Activated CD8-positive, alpha-beta memory T cell treated with anti-CD3 and anti-CD28 coated beads, Interleukin-2, amount 50 U/mL, for 1 hour (primary cell): ENCODE data around the gene USP17L22.
"Not testable (repeated sequence)": the region's sequence is repeated elsewhere in the genome, so short reads cannot be mapped to it uniquely, and the experiment has no call there.

ENCODE experiments used
- DNase-seq: peaks from one replicate; pipeline ENCODE4 v3.0.0-alpha.2; 2020; ENCODE audit errors: extremely low read depth

The USP17L22 gene

GRCh38 chr4:9267319-9267718, at the start of gene USP17L22:
USP17L22 (plus strand) TSS chr4:9267619; CDS start chr4:9267619, 0 bp downstream.
- DNase-seq = not testable (repeated sequence)

GRCh38 chr4:9219852-9220251, 47.6 kb upstream of the USP17L22 start, which contains the start of gene USP17L12:
USP17L12 (plus strand) TSS chr4:9220152; CDS start chr4:9220152, 0 bp downstream.
- not testable (repeated sequence) for DNase-seq

DNA sequence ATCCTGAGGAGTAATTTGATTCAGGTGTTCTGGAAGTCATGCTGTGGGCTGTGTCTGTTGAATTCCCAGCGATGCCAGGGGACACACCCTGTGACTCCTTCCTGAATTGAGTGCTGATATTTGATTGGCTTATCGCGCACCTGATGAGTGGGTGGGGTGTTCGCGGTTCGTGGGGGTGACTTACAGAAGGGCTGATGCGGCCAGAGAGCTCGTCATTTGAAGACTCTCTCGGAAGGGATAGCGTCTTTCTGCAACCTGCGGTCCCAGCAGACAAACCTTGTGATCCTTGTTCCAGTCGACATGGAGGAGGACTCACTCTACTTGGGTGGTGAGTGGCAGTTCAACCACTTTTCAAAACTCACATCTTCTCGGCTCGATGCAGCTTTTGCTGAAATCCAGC, 42.8 kb upstream of the USP17L22 start, which contains the start of gene USP17L13:
Gene USP17L13, plus strand, starts transcription at position 301 of the 400 bp plus-strand sequence. Its CDS starts 0 bp downstream, at position 301.
- DNase-seq = not testable (repeated sequence)

- not testable (repeated sequence) for DNase-seq
These were observed 37.2 kb upstream of the USP17L22 start for GRCh38 chr4:9230249-9230648.

DNA sequence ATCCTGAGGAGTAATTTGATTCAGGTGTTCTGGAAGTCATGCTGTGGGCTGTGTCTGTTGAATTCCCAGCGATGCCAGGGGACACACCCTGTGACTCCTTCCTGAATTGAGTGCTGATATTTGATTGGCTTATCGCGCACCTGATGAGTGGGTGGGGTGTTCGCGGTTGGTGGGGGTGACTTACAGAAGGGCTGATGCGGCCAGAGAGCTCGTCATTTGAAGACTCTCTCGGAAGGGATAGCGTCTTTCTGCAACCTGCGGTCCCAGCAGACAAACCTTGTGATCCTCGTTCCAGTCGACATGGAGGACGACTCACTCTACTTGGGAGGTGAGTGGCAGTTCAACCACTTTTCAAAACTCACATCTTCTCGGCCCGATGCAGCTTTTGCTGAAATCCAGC, 33.3 kb upstream of the USP17L22 start, which contains the start of gene USP17L15:
Gene USP17L15, plus strand, starts transcription at position 301 of the 400 bp plus-strand sequence. Its CDS starts 0 bp downstream, at position 301.
- DNase-seq = not testable (repeated sequence)

DNA sequence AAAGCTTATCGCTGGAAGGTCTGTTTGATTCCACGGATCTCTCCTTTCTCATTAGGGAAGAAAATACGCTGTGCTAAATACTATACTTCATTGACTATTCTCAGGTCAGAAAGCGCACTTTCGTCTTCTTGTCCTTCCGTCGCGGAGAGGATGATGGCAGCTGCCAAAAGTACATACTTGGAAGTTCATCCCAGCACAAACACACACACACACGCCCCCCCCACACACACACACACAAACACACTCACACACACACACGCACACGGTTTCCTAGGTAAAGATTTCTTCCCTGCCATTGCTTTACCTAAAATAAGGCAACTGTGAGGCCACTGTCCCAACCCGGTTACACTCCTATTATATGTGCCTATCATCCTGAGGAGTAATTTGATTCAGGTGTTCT, 29.0 kb upstream of the USP17L22 start:
- not testable (repeated sequence) for DNase-seq

DNA sequence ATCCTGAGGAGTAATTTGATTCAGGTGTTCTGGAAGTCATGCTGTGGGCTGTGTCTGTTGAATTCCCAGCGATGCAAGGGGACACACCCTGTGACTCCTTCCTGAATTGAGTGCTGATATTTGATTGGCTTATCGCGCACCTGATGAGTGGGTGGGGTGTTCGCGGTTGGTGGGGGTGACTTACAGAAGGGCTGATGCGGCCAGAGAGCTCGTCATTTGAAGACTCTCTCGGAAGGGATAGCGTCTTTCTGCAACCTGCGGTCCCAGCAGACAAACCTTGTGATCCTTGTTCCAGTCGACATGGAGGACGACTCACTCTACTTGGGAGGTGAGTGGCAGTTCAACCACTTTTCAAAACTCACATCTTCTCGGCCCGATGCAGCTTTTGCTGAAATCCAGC, 23.8 kb upstream of the USP17L22 start, which contains the start of gene USP17L17:
Gene USP17L17, plus strand, starts transcription at position 301 of the 400 bp plus-strand sequence. Its CDS starts 0 bp downstream, at position 301.
- DNase-seq = not testable (repeated sequence)

DNA sequence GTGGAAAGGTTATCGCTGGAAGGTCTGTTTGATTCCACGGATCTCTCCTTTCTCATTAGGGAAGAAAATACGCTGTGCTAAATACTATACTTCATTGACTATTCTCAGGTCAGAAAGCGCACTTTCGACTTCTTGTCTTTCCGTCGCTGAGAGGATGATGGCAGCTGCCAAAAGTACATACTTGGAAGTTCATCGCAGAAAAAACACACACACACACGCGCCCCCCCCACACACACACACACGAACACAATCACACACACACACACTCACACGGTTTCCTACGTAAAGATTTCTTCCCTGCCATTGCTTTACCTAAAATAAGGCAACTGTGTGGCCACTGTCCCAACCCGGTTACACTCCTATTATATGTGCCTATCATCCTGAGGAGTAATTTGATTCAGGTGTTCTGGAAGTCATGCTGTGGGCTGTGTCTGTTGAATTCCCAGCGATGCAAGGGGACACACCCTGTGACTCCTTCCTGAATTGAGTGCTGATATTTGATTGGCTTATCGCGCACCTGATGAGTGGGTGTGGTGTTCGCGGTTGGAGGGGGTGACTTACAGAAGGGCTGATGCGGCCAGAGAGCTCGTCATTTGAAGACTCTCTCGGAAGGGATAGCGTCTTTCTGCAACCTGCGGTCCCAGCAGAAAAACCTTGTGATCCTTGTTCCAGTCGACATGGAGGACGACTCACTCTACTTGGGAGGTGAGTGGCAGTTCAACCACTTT, 19.3 kb upstream of the USP17L22 start, which contains the start of gene USP17L18:
Gene USP17L18, plus strand, starts transcription at position 678 of the 728 bp plus-strand sequence. Its CDS starts 0 bp downstream, at position 678.
- not testable (repeated sequence) for DNase-seq

DNA sequence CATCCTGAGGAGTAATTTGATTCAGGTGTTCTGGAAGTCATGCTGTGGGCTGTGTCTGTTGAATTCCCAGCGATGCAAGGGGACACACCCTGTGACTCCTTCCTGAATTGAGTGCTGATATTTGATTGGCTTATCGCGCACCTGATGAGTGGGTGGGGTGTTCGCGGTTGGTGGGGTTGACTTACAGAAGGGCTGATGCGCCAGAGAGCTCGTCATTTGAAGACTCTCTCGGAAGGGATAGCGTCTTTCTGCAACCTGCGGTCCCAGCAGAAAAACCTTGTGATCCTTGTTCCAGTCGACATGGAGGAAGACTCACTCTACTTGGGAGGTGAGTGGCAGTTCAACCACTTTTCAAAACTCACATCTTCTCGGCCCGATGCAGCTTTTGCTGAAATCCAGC, 14.3 kb upstream of the USP17L22 start, which contains the start of gene USP17L19:
Gene USP17L19, plus strand, starts transcription at position 301 of the 400 bp plus-strand sequence. Its CDS starts 0 bp downstream, at position 301.
- DNase-seq = not testable (repeated sequence)

GRCh38 chr4:9257824-9258223, 9.6 kb upstream of the USP17L22 start, which contains the start of gene USP17L20:
USP17L20 (plus strand) TSS chr4:9258124; CDS start chr4:9258124, 0 bp downstream.
- not testable (repeated sequence) for DNase-seq

DNA sequence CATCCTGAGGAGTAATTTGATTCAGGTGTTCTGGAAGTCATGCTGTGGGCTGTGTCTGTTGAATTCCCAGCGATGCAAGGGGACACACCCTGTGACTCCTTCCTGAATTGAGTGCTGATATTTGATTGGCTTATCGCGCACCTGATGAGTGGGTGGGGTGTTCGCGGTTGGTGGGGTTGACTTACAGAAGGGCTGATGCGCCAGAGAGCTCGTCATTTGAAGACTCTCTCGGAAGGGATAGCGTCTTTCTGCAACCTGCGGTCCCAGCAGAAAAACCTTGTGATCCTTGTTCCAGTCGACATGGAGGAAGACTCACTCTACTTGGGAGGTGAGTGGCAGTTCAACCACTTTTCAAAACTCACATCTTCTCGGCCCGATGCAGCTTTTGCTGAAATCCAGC, 4.8 kb upstream of the USP17L22 start, which contains the start of gene USP17L21:
Gene USP17L21, plus strand, starts transcription at position 301 of the 400 bp plus-strand sequence. Its CDS starts 0 bp downstream, at position 301.
- DNase-seq = not testable (repeated sequence)

DNA sequence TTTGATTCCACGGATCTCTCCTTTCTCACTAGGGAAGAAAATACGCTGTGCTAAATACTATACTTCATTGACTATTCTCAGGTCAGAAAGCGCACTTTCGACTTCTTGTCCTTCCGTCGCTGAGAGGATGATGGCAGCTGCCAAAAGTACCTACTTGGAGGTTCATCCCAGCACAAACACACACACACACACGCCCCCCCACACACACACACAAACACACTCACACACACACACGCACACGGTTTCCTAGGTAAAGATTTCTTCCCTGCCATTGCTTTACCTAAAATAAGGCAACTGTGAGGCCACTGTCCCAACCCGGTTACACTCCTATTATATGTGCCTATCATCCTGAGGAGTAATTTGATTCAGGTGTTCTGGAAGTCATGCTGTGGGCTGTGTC, 4.3 kb downstream of the USP17L22 start:
- not testable (repeated sequence) for DNase-seq
